ENCODE data around the gene SEPTIN2.

The SEPTIN2 gene

DNA sequence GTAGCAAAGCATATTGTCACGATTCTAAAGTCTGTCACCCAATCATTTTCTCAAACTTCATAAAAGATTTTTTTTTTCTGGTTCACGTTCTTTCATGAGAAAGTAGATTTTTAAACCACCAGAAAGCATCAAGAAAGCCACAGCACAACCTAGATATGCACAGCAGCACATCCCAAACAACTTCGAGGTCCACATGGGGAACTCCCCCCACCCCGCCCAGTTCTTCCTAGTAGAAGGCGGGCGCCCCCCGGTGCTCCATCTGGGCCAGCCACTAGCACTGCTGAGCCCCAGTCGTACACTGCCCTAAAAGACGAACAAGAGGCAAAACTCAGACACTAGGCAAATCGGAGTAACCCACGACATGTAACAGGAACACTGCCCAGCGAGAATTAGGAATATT lies 15.7 kb upstream of the SEPTIN2 start:
- TF ChIP-seq CEBPB (IDR thresholded peaks at IDR 0.05) (no peak), FOXM1 (IDR thresholded peaks at IDR 0.05; ENCODE audit: borderline replicate concordance, low read depth) (no peak), TCF12 (IDR thresholded peaks at IDR 0.05; ENCODE audit: low read depth) (no peak), TEAD4 (IDR thresholded peaks at IDR 0.05) (no peak), NFIC (IDR thresholded peaks at IDR 0.05) (no peak), RAD21 (IDR thresholded peaks at IDR 0.05; ENCODE audit: low read depth) (no peak), TAF1 (IDR thresholded peaks at IDR 0.05; ENCODE audit: low read depth) (no peak), ZBTB7A (IDR thresholded peaks at IDR 0.05; ENCODE audit: low read depth) (no peak), EGR1 (IDR thresholded peaks at IDR 0.05) (no peak)
- TF ChIP-seq, protein P1, sequence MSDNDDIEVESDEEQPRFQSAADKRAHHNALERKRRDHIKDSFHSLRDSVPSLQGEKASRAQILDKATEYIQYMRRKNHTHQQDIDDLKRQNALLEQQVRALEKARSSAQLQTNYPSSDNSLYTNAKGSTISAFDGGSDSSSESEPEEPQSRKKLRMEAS (IDR thresholded peaks at IDR 0.05): no peak
- TF ChIP-seq, protein P2, sequence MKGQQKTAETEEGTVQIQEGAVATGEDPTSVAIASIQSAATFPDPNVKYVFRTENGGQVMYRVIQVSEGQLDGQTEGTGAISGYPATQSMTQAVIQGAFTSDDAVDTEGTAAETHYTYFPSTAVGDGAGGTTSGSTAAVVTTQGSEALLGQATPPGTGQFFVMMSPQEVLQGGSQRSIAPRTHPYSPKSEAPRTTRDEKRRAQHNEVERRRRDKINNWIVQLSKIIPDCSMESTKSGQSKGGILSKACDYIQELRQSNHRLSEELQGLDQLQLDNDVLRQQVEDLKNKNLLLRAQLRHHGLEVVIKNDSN (IDR thresholded peaks at IDR 0.05): no peak

DNA sequence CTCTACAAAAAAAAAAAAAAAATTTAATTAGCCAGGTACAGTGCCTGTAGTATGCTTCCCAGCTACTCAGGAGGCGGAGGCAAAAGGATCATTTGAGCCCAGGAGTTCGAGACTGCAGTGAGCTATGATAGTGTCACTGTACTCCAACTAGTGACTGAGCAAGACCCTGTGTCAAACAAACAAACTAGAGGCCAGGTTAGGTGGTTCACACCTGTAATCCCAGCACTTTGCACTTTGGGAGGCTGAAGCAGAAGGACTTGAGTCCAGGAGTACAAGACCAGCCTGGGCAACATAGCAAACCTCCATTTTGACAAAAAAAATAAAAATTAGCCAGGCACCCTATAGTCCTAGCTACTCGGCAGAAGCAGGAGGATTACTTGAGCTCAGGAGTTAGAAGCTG lies 13.6 kb upstream of the SEPTIN2 start:
- TF ChIP-seq TEAD4 (IDR thresholded peaks at IDR 0.05): no peak
- no peak for TF ChIP-seq CREB1 (IDR thresholded peaks at IDR 0.05; ENCODE audit: low read depth)
- TF ChIP-seq RAD21 (IDR thresholded peaks at IDR 0.05; ENCODE audit: low read depth): no peak
- TF ChIP-seq NFIC (IDR thresholded peaks at IDR 0.05): no peak
- TF ChIP-seq, protein P1 (IDR thresholded peaks at IDR 0.05): no peak
- no peak for TF ChIP-seq ZBTB7A (IDR thresholded peaks at IDR 0.05; ENCODE audit: low read depth)
- no peak for TF ChIP-seq YY1 (IDR thresholded peaks at IDR 0.05; ENCODE audit: low read depth)

DNA sequence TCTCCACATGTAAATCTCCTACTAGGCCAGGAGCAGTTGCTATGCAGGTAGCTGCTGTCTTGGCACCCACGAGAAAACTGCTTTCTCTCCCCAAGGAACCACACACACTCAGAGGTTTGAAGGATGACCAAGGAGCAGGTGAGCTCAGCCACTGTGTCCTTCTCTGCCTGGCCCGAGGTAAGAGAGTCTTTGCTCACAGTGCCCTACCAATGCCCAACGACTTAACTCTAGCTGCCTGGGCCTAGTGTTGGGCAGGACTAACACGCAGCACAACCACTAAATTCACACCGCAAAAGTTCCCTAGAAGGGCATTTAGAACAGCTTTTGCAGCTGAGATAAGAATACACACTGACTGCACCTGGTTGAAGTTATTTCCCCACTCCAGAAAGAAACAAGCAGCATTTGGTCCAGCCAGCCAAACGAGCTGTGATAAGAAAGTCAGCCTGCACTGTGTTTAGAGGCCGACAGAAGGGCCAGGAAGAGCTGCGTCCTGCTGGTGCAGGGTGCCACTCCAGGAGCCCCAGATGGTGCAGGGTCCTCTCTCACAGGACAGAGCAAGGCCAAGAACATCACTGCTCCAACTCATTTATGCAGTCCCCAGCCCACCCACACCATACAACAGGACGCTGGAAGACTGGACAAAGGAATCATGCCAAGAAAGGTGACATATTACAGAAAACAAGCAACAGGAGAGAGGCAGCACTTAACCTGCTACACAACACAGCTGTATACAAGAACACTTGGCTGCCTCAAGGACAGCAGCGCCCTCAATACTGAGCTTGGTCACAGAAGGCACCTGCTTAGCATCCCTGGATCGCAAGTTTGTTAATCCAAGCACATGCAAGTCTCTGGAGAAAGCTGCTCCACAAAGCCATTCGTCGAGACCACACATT lies 12.7 kb upstream of the SEPTIN2 start:
- TF ChIP-seq EP300 (IDR thresholded peaks at IDR 0.05; ENCODE audit: borderline replicate concordance) (no peak), RAD21 (IDR thresholded peaks at IDR 0.05; ENCODE audit: low read depth) (no peak), EGR1 (IDR thresholded peaks at IDR 0.05) (no peak), CEBPB (IDR thresholded peaks at IDR 0.05) (no peak)
- TF ChIP-seq, protein P3, sequence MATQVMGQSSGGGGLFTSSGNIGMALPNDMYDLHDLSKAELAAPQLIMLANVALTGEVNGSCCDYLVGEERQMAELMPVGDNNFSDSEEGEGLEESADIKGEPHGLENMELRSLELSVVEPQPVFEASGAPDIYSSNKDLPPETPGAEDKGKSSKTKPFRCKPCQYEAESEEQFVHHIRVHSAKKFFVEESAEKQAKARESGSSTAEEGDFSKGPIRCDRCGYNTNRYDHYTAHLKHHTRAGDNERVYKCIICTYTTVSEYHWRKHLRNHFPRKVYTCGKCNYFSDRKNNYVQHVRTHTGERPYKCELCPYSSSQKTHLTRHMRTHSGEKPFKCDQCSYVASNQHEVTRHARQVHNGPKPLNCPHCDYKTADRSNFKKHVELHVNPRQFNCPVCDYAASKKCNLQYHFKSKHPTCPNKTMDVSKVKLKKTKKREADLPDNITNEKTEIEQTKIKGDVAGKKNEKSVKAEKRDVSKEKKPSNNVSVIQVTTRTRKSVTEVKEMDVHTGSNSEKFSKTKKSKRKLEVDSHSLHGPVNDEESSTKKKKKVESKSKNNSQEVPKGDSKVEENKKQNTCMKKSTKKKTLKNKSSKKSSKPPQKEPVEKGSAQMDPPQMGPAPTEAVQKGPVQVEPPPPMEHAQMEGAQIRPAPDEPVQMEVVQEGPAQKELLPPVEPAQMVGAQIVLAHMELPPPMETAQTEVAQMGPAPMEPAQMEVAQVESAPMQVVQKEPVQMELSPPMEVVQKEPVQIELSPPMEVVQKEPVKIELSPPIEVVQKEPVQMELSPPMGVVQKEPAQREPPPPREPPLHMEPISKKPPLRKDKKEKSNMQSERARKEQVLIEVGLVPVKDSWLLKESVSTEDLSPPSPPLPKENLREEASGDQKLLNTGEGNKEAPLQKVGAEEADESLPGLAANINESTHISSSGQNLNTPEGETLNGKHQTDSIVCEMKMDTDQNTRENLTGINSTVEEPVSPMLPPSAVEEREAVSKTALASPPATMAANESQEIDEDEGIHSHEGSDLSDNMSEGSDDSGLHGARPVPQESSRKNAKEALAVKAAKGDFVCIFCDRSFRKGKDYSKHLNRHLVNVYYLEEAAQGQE (IDR thresholded peaks at IDR 0.05; ENCODE audit: low read depth): no peak

DNA sequence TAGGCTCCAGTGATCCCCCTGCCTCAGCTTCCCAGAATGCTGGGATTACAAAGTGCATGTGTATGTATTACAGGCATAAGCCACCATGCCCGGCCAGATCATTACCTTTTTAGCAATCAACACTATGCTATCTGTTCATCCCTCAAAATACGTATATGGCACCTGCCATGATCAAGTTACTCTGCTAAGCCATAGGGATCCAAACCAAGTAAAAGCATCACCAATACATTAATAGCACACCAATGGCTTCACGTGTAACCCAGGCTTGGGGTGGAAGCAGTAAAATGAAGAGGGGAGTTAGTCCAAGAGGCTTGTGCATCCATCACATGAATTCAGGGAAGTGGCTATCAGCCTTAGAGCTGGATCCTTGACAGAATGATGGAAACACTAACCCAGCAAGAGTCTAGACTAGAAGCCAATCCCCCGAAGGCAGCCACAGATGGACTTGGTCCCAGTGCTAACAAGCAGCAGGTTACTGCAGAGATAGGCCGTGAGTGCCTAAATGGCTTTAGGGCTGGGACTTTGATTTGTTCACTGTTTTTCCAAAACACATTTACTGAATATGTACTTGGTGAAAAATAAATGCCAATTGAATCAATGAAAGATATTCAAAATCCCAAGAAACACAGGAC lies 11.6 kb upstream of the SEPTIN2 start:
- TF ChIP-seq ZBTB7A (IDR thresholded peaks at IDR 0.05; ENCODE audit: low read depth) (no peak), EGR1 (IDR thresholded peaks at IDR 0.05) (no peak), CREB1 (IDR thresholded peaks at IDR 0.05; ENCODE audit: low read depth) (no peak)
- TF ChIP-seq, protein P3 (IDR thresholded peaks at IDR 0.05; ENCODE audit: low read depth): no peak
- TF ChIP-seq, protein P2 (IDR thresholded peaks at IDR 0.05): no peak

DNA sequence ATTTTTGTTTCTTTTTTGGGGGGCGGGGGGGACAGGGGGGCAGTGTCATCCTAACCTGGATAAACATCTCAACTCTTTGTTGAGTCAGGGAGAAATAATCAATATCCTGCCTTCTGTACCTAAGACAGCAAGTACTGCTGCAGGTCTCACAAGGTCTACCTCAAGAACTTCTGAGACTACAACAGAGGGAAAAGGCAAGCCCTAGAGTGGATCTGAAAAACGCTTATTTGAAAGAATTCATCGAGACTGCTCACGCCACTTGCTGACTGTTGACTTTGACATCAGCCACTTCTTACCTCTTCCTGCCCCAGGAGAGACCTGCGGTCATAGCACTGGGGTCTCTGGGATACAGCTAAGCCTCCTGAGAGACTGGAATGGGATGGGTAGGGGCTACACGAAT lies 8.7 kb upstream of the SEPTIN2 start:
- no peak for TF ChIP-seq FOXM1 (IDR thresholded peaks at IDR 0.05; ENCODE audit: borderline replicate concordance, low read depth)
- TF ChIP-seq, protein P3 (IDR thresholded peaks at IDR 0.05; ENCODE audit: low read depth): no peak
- no peak for TF ChIP-seq TCF12 (IDR thresholded peaks at IDR 0.05; ENCODE audit: low read depth)
- TF ChIP-seq CREB1 (IDR thresholded peaks at IDR 0.05; ENCODE audit: low read depth): no peak
- TF ChIP-seq YY1 (IDR thresholded peaks at IDR 0.05; ENCODE audit: low read depth): no peak
- TF ChIP-seq ZBTB7A (IDR thresholded peaks at IDR 0.05; ENCODE audit: low read depth): no peak
- no peak for TF ChIP-seq RAD21 (IDR thresholded peaks at IDR 0.05; ENCODE audit: low read depth)
- no peak for TF ChIP-seq EP300 (IDR thresholded peaks at IDR 0.05; ENCODE audit: borderline replicate concordance)
- TF ChIP-seq, protein P1 (IDR thresholded peaks at IDR 0.05): no peak
- TF ChIP-seq TAF1 (IDR thresholded peaks at IDR 0.05; ENCODE audit: low read depth): no peak
- no peak for TF ChIP-seq NFIC (IDR thresholded peaks at IDR 0.05)
- TF ChIP-seq, protein P2 (IDR thresholded peaks at IDR 0.05): no peak
- TF ChIP-seq EGR1 (IDR thresholded peaks at IDR 0.05): no peak
- no peak for TF ChIP-seq TEAD4 (IDR thresholded peaks at IDR 0.05)
- no peak for TF ChIP-seq CEBPB (IDR thresholded peaks at IDR 0.05)

All from Ishikawa (cell line).